ENCODE data around the gene YAE1.

YAE1 gene

DNA sequence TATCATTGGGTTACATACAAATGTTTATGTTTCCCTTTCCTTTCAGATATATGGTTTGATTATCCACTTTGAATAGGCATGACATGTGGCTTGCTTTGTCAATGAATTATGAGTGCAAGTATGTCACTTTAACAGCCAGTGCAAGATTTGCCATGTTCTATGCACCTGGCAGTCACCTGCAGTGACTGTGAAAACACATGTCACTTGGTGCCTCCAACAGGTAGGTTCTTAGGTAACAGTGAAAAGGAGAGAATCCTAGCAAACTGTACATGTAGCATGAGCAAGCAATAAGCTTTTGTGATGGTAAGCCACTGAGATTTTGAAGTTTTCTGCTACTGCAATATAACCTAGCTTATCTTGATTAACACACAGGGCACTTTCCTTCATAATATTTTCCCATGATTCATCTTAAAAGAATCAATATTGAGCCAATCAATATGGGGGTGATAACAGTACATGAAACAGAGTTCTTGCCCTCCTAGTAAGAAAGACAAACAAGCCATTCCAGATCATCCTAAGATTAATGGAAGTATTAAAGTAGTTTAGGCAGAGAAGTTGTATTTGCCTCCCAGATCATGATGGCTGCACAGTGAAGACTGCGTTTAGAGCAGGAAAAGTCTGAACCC is 49.3 kb downstream of the YAE1 start:
- H3K4me3 ChIP-seq (ENCODE audit: insufficient read length, low read depth) = no peak overlapping the region
- DNase-seq (ENCODE audit: low read depth, low spot score) = no peak
- no peaks in the 10 kb centered on the region for H3K9me3 ChIP-seq (ENCODE audit: insufficient read depth, low read length)
- no peaks in the 10 kb centered on the region for H3K27me3 ChIP-seq (ENCODE audit: insufficient read depth, insufficient read length)
- TF ChIP-seq SUZ12 (IDR thresholded peaks at IDR 0.05; ENCODE audit: extremely low read depth, insufficient read depth, insufficient read length) (no peak), ZNF274 (IDR thresholded peaks at IDR 0.05; ENCODE audit: low read depth, low read length) (no peak), YY1 (IDR thresholded peaks at IDR 0.05; ENCODE audit: insufficient read depth, insufficient read length) (no peak)
- H3K9ac ChIP-seq (ENCODE audit: insufficient read length, low read depth) = no peak overlapping the region
- H3K36me3 ChIP-seq (ENCODE audit: insufficient read depth, insufficient read length, low read length) = no peaks in the 10 kb centered on the region
- H3K4me1 ChIP-seq (ENCODE audit: insufficient read depth, insufficient read length) = no peaks in the 10 kb centered on the region

DNA sequence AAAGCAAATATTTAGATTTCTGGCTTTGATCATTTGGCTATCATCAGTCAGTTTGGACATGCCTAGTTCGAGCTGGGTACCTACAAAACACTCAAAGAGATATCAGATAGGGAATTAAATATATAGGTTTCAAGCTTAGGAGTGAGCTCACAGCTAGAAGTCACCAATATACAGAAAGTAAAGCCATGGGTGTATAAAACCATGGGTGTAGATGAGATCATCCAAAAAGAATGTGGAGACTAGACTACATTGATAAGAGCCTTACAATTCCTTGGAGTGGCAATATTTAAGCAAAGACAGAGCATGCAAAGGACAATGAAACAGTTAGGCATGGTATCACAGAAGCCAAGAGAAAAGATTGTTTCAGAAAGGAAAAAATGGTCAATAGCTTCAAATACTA is 49.9 kb downstream of the YAE1 start:
- no peak for TF ChIP-seq YY1 (IDR thresholded peaks at IDR 0.05; ENCODE audit: insufficient read depth, insufficient read length)
- no peak for TF ChIP-seq SUZ12 (IDR thresholded peaks at IDR 0.05; ENCODE audit: extremely low read depth, insufficient read depth, insufficient read length)
- no peak for TF ChIP-seq ZNF274 (IDR thresholded peaks at IDR 0.05; ENCODE audit: low read depth, low read length)
- Histone ChIP-seq H3K27me3 (ENCODE audit: insufficient read depth, insufficient read length) (no peaks in the 10 kb centered on the region), H3K4me1 (ENCODE audit: insufficient read depth, insufficient read length) (no peaks in the 10 kb centered on the region), H3K36me3 (ENCODE audit: insufficient read depth, insufficient read length, low read length) (peaks cover 2% of the 10 kb centered on the region), H3K4me3 (ENCODE audit: insufficient read length, low read depth) (no peak overlapping the region), H3K9ac (ENCODE audit: insufficient read length, low read depth) (no peak overlapping the region), H3K9me3 (ENCODE audit: insufficient read depth, low read length) (no peaks in the 10 kb centered on the region)
- no peak for DNase-seq (ENCODE audit: low read depth, low spot score)

DNA sequence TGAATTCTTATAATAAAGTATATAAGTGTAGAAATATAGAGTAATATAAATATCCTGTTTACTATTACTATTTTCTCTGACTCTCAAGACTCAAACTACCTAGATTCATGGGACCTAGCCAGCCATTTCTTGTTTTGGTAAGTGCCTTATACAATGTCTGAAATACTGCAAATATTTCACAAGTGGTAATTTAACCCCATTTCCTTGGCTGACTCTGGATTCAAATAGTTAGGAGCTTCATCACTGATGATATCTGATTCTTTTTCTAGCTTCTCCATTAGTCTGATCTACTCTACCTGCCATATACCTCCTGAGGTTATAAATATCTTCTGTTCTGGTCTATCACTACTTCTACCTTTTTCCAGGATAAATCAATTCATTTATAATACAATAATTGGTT is 50.8 kb downstream of the YAE1 start:
- Histone ChIP-seq H3K9me3 (ENCODE audit: insufficient read depth, low read length) (no peaks in the 10 kb centered on the region), H3K4me3 (ENCODE audit: insufficient read length, low read depth) (no peak overlapping the region), H3K27me3 (ENCODE audit: insufficient read depth, insufficient read length) (no peaks in the 10 kb centered on the region), H3K36me3 (ENCODE audit: insufficient read depth, insufficient read length, low read length) (peaks cover 4% of the 10 kb centered on the region), H3K4me1 (ENCODE audit: insufficient read depth, insufficient read length) (no peaks in the 10 kb centered on the region), H3K9ac (ENCODE audit: insufficient read length, low read depth) (no peak overlapping the region)
- no peak for DNase-seq (ENCODE audit: low read depth, low spot score)
- TF ChIP-seq ZNF274 (IDR thresholded peaks at IDR 0.05; ENCODE audit: low read depth, low read length) (no peak), SUZ12 (IDR thresholded peaks at IDR 0.05; ENCODE audit: extremely low read depth, insufficient read depth, insufficient read length) (no peak), YY1 (IDR thresholded peaks at IDR 0.05; ENCODE audit: insufficient read depth, insufficient read length) (no peak)

DNA sequence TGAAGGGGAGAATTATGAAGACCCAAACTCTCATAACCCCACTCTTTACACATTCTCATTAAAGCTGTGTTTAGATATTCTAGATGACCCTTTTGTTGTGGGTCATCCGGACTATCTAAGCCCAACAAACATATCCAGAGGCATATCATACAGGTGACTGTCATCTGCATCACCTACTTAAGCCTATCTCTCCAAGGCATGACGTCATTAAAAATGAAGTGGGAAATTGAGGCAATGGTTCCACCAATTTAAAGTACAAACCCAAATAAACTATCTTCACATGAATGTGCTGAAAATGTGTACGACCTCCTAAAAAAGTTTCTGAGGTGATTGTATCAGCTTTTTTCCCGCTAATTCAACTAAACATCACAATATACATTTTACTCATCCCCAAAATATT is 52.7 kb downstream of the YAE1 start:
- Histone ChIP-seq H3K9ac (ENCODE audit: insufficient read length, low read depth) (no peak overlapping the region), H3K27me3 (ENCODE audit: insufficient read depth, insufficient read length) (no peaks in the 10 kb centered on the region), H3K36me3 (ENCODE audit: insufficient read depth, insufficient read length, low read length) (peaks cover 4% of the 10 kb centered on the region), H3K4me1 (ENCODE audit: insufficient read depth, insufficient read length) (no peaks in the 10 kb centered on the region), H3K9me3 (ENCODE audit: insufficient read depth, low read length) (no peaks in the 10 kb centered on the region), H3K4me3 (ENCODE audit: insufficient read length, low read depth) (no peak overlapping the region)
- DNase-seq (ENCODE audit: low read depth, low spot score) = no peak
- no peak for TF ChIP-seq SUZ12 (IDR thresholded peaks at IDR 0.05; ENCODE audit: extremely low read depth, insufficient read depth, insufficient read length)
- TF ChIP-seq ZNF274 (IDR thresholded peaks at IDR 0.05; ENCODE audit: low read depth, low read length) = no peak
- no peak for TF ChIP-seq YY1 (IDR thresholded peaks at IDR 0.05; ENCODE audit: insufficient read depth, insufficient read length)

DNA sequence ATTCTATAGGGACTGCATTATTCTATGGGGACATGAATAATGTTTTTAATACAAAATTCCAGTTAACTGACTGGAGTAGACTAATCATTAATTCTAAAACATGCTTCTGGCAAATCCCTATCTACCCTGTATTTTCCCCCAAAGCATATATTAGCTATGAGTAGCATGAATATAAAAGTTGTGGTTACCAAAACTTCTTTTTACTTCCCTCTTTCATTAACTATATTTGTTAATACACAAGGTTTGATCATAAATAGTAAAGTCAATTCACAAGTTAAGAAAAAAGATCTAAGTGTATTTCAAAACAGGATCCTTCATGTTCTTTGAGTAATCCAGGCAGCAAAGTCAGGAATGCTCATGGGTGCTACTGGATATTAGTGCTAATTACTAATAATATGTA is 54.3 kb downstream of the YAE1 start:
- Histone ChIP-seq H3K36me3 (ENCODE audit: insufficient read depth, insufficient read length, low read length) (peaks cover 4% of the 10 kb centered on the region), H3K9me3 (ENCODE audit: insufficient read depth, low read length) (no peaks in the 10 kb centered on the region), H3K4me3 (ENCODE audit: insufficient read length, low read depth) (no peak overlapping the region), H3K27me3 (ENCODE audit: insufficient read depth, insufficient read length) (no peaks in the 10 kb centered on the region), H3K9ac (ENCODE audit: insufficient read length, low read depth) (no peak overlapping the region), H3K4me1 (ENCODE audit: insufficient read depth, insufficient read length) (no peaks in the 10 kb centered on the region)
- DNase-seq (ENCODE audit: low read depth, low spot score) = no peak
- no peak for TF ChIP-seq YY1 (IDR thresholded peaks at IDR 0.05; ENCODE audit: insufficient read depth, insufficient read length)
- no peak for TF ChIP-seq ZNF274 (IDR thresholded peaks at IDR 0.05; ENCODE audit: low read depth, low read length)
- TF ChIP-seq SUZ12 (IDR thresholded peaks at IDR 0.05; ENCODE audit: extremely low read depth, insufficient read depth, insufficient read length) = no peak

DNA sequence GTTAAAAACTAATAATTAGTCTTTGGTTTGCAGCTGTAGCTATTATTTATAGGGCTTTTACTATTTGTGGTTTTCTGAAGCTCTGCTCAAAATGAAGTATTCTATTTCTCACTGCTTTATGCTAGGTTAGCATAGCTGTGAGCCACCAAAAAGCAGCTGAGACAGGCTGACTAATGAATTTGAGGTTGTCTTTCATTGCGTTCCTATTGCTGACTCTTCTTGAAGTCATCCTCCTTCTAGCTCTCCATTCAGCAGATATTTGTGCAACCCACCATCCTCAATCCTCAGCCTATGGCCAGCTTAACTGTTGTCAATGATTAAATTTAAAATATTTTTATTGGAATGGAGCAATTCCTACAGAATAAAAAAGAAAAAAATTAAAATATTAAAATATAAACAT is 55.1 kb downstream of the YAE1 start:
- H3K36me3 ChIP-seq (ENCODE audit: insufficient read depth, insufficient read length, low read length) = peaks cover 10% of the 10 kb centered on the region
- H3K9me3 ChIP-seq (ENCODE audit: insufficient read depth, low read length) = no peaks in the 10 kb centered on the region
- no peak for DNase-seq (ENCODE audit: low read depth, low spot score)
- no peak for TF ChIP-seq SUZ12 (IDR thresholded peaks at IDR 0.05; ENCODE audit: extremely low read depth, insufficient read depth, insufficient read length)
- no peak for TF ChIP-seq YY1 (IDR thresholded peaks at IDR 0.05; ENCODE audit: insufficient read depth, insufficient read length)
- TF ChIP-seq ZNF274 (IDR thresholded peaks at IDR 0.05; ENCODE audit: low read depth, low read length) = no peak
- no peaks in the 10 kb centered on the region for H3K27me3 ChIP-seq (ENCODE audit: insufficient read depth, insufficient read length)
- no peak overlapping the region for H3K4me3 ChIP-seq (ENCODE audit: insufficient read length, low read depth)
- peaks cover under 1% of the 10 kb centered on the region for H3K4me1 ChIP-seq (ENCODE audit: insufficient read depth, insufficient read length)
- no peak overlapping the region for H3K9ac ChIP-seq (ENCODE audit: insufficient read length, low read depth)

DNA sequence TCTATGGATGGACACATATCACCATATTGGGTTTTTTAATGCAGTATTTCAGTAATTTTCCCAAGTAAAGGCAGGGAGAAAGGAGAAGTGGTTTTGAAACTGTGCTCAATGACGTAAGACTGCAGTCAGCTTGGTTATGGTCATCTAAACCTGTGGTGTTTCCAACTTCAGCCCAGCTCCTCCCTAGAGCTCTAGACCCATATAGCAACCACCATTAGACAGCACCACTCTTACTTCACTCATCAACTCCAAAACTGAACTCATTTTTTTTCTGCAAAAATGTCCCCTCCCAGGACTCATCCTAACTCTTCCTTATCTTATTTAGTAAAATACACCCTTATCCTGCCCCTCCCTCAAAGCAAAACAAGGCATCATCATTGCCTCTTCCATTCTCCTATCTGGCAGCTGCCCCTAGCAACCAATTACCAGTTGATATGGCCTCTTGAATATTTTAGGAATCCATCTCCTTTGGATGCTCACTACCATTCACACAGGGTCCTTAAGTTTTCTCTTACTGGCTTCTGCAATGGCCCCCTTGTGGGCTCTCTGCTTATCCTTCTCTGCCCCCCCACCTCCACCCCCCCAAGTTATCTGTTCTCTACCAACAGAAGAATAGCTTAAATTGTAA is 55.7 kb downstream of the YAE1 start:
- no peak for DNase-seq (ENCODE audit: low read depth, low spot score)
- no peak overlapping the region for H3K4me3 ChIP-seq (ENCODE audit: insufficient read length, low read depth)
- TF ChIP-seq SUZ12 (IDR thresholded peaks at IDR 0.05; ENCODE audit: extremely low read depth, insufficient read depth, insufficient read length) (no peak), ZNF274 (IDR thresholded peaks at IDR 0.05; ENCODE audit: low read depth, low read length) (no peak), YY1 (IDR thresholded peaks at IDR 0.05; ENCODE audit: insufficient read depth, insufficient read length) (no peak)
- H3K9ac ChIP-seq (ENCODE audit: insufficient read length, low read depth) = no peak overlapping the region
- no peaks in the 10 kb centered on the region for H3K9me3 ChIP-seq (ENCODE audit: insufficient read depth, low read length)
- H3K36me3 ChIP-seq (ENCODE audit: insufficient read depth, insufficient read length, low read length) = peaks cover 16% of the 10 kb centered on the region
- peaks cover 2% of the 10 kb centered on the region for H3K4me1 ChIP-seq (ENCODE audit: insufficient read depth, insufficient read length)
- no peaks in the 10 kb centered on the region for H3K27me3 ChIP-seq (ENCODE audit: insufficient read depth, insufficient read length)
